GM18502 (cell line): Measurements from ENCODE around the gene GLIS2.

ENCODE experiments used
- ATAC-seq: cut with Tn5 transposase; IDR thresholded peaks from one replicate; pipeline ENCODE4 v1.9.1; 2021; ENCODE audit warnings: mild to moderate bottlenecking; ENCODE audit not compliant: unreplicated experiment, poor library complexity

GLIS2 gene

DNA sequence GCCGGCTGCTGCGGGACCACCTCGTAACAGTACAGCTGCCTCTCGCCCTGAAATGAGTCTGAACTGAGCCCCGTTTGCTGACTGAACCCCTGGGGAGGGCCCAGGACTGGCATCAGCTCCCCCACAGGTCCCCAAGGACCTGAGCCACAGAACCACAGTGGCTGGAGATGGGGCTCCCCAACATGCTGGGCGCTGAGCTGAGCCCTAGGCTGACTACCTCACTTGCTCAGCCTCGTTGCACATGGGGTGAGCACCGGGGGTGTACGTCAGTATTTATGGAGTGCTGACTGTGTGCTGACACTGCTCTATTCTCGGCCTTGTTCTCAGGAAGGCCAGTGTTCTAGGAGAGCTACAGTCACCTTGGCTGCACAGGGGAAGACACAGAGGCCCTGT is 49.1 kb downstream of the GLIS2 start:
- peak; percentile 63 for ATAC-seq

- no peak for ATAC-seq
Observed at GRCh38 chr16:4365615-4366014, 49.7 kb downstream of the GLIS2 start.

- ATAC-seq = no peak
Observed at GRCh38 chr16:4366016-4366415, 50.1 kb downstream of the GLIS2 start.

DNA sequence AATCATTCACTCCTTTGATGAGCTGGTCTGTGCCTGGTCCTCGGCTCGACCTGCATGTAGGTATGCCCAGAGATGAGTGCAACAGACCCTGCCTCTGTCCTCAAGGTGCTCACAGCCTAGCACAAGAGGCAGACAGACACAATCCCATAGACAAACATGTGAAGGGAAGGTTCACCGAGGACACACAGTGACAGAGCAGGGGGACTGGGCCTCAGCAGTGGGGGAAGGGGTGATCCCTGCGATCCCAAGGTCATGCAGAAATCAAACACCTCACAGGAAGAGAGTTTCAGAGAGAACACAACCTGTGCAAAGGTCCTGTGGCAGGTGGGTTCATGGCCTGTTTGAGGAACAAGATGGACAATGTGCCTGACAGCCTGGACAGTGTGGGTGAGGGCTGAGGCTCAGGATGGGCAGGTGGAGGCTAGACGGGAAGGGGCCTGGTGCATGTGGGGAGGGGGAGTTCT is 51.6 kb downstream of the GLIS2 start:
- ATAC-seq = no peak

DNA sequence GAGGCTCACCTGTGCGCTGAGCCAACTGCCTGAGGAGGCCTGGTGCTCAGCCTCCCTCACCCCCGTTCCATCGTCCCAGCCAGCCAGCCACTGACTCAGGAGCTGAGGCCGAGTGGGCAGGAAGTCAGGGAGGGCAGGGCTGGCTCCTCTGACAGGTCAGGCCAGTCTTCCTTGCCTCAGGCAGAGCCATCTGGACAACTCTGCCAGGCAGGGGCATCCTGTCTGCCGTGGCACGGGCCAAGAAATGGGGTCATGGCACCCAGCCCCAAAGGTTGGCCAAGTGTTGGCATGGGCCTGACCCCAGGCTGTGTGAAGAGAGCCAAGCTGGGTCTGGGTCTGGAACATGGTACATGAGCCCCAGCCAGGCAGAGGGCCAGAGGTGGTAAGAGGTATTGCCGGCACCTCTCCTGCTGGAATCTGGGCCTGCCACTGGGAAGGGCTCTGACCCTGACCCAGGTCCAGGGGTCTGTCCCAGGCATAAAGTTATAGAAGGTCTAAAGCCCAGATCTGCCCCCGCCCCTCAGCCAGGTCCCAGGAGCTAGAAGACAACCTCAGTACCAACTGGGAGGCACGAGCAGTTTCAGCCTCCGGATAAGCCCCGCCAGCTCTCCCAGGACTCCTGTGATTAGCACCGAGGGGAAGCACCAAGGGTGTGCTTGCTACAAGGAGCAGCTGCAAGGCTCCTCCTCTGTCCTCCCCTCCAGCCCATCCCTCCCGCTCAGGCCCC is 53.3 kb downstream of the GLIS2 start:
- no peak for ATAC-seq

DNA sequence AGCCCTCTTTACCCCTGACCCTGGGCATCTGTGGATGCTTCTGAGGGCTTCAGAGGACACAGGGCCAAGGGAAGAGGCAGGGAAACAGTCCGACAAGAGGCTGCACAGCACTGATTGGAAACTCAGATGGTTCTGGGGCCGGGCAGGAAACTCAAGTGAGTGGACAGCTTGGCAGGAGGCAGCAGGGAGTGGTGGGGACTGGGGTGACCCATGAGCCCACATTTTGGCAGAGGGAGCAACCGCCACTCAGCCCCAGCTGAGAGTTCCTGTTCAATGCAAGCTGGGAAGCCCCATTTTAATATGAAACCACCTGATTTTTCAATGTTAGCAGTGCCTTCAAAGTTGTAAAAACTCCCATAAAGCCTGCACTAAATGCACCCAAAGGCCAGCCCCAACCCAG is 54.3 kb downstream of the GLIS2 start:
- no peak for ATAC-seq

DNA sequence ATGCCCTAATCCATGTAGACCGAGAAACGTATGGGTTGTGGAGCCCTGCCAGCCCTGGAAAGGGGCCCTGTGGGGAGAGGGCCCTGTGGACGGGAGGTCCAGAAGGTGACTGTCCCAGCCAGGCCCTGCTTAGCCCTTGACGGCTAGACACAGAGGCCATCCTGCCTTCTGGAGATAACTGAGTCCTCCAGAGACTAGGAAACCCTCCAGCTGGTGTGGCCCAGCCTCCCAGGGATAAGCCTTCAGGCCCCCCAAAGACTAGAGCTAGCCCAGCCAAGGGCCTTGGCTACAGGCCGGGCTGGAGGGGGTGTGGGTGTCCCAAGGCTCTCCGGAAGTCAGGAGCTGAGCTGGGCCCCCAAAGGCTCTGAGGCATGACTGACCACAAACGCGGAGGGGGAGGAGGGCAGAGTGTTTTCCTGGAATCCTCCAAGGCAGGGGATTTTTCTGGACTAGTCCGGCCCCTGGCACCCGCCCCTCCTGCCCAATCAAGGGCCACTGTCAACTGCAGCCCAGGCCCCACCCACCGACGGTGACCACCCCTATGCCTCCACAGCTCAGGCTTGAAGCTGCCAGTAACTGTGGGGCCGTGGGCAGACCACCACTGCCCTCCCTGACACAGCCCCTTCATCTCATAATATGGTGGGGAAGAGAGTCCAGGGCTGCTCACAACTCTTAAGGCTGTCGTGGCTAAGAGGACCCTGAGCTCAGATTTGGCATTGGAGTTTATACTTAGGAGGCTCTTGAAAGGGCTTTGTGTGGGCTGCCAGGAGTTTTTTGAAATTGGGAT is 54.9 kb downstream of the GLIS2 start:
- ATAC-seq = no peak

GRCh38 chr16:4371357-4372000 is 55.6 kb downstream of the GLIS2 start, which contains the start of gene VASN:
Gene VASN (plus strand): TSS chr16:4371848. CDS start chr16:4380878, 9,030 bp downstream.
- ATAC-seq = peak; percentile 63

- peak; percentile 34 for ATAC-seq
Observed at GRCh38 chr16:4372001-4372577, 56.2 kb downstream of the GLIS2 start.

DNA sequence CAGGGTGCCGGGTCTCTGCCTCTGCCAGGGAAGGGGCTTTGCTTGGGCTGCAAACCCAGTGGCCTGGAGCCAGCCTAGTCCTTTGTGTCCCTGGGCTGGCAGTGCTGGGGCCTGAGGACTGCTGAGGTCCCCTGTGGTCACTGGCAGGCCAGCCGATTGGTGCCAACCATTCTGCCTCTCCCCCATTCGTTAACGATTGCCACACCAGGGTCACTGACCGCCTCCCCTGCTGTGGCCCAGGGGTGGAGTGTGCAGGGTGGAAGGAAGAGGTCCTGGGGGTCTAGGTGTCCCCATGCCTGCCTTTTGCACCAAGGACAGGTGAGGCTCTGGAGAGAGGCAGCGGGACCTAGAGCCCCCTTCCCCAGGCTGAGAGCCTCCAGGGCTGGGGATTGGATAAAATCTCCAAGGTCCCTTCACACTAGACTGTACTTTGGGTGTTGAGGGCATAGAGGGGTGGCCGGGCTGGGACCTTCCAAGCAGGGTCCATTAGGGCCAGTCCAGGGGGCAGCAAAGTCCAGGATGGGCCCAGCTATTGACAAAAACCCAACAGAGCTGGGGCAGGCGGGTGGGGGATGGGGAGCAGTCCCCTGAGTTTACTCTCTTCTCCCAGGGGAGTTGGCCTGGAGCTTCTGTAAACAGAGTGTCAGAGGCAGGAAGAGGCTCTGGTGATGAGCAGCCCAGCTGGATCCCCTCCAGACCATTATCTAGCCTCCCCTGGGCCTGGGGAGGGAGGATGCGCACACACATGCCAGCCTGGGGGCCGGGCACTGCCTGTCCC is 56.9 kb downstream of the GLIS2 start:
- ATAC-seq = no peak

GRCh38 chr16:4373356-4373908 is 57.6 kb downstream of the GLIS2 start:
- no peak for ATAC-seq

DNA sequence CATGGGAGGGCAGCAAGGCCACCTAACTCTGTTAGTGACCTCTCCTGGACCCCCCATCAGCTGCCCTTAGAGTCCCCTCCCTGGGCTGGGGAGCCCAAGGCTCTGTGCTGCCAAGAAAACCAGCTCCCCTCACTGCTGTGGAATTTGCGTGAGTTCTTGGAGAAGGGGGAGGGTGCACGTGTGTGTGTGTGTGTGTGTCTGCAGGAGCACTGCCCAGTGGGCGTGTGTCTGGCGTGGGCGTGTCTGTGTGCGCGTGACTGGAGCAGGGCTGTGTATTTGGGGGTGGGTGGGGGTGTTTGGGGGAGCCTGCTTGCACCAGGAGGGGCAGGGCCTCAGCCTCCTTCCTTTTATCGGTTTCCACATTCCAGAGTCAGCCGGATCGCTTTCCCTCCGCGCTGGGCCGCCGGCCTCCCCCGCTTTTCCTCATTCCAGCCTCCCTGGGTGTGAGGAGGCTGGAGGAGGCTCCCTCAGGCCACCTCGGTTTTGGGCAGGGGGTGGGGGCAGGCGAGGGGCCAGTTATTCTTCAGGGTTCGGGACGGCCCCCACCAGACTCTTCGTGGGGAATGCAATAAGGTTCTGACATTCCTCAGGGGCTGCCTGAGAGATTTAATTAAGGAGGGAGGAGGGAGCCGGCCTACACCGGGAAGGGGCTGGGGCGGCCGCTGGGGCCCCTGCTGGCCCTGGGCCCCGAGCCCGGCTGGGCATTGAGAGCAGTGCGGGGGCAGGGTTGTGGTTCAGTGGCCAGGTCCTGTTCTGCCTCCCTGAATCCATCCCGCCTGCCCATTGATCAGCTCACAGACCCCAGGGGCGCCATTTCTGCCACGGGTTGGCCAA is 58.3 kb downstream of the GLIS2 start:
- ATAC-seq = no peak

- ATAC-seq = no peak
Observed at GRCh38 chr16:4375717-4376116, 59.9 kb downstream of the GLIS2 start.

GRCh38 chr16:4376126-4376892 is 60.4 kb downstream of the GLIS2 start:
- no peak for ATAC-seq

DNA sequence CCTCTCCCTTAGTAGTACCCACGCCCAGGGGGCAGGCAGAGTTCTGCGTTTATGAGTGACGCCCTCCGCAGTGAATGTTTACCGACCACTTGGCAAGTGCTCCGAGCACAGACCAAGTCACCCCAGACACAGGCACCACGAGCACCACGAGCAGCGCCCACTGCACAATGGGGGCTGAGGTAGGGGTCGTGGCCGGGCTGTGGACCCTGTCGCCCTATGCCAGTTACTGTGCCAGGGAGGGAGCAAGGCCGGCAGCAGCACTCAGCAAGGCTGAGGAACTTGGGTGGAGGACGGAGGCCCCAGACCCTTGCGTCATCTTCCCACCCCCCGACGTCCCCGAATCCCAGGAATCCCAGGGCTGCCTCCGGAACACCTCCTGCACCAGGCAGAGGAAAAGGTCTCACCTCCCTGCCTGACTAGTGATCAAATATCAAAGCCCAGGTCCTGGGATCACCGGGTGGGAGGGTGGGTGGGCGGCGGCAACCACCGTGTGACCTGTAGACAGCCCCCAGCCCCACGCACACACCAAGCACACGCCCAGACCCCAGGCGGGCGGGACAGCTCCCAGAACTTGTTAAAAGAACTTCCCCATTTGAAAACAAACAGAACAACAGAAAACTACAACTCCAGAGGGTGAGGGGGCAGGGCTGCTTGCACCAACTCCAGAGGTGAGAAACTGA is 61.2 kb downstream of the GLIS2 start:
- ATAC-seq = no peak

GRCh38 chr16:4377573-4378154 is 61.8 kb downstream of the GLIS2 start:
- ATAC-seq = no peak

GRCh38 chr16:4378161-4378666 is 62.3 kb downstream of the GLIS2 start:
- no peak for ATAC-seq
